ENCODE results near the gene ZNF613.
"Not testable (repeated sequence)": the region's sequence is repeated elsewhere in the genome, so short reads cannot be mapped to it uniquely, and the experiment has no call there.

ZNF613 gene

DNA sequence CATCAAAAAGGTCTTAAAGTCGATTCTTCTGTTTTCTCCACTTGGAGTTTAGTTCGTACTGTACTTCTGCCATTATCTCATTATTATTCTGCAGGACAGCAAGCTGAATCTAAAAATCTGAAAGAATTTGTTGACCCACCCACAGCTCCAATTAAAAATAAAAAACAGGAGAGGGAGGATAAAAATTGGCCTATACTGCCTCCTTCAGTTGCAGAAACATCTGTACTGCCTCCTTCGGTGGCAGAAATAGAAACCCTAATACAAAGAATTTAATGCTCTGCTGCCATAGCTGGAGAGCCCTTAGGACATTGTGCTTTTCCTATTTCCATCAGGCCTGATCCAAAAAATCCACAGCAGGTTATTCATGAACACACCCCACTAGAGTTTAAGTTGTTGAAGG is 49.6 kb downstream of the ZNF613 start:
- DNase-seq (ENCODE audit: low spot score) = no peak
- TF ChIP-seq, protein P1, sequence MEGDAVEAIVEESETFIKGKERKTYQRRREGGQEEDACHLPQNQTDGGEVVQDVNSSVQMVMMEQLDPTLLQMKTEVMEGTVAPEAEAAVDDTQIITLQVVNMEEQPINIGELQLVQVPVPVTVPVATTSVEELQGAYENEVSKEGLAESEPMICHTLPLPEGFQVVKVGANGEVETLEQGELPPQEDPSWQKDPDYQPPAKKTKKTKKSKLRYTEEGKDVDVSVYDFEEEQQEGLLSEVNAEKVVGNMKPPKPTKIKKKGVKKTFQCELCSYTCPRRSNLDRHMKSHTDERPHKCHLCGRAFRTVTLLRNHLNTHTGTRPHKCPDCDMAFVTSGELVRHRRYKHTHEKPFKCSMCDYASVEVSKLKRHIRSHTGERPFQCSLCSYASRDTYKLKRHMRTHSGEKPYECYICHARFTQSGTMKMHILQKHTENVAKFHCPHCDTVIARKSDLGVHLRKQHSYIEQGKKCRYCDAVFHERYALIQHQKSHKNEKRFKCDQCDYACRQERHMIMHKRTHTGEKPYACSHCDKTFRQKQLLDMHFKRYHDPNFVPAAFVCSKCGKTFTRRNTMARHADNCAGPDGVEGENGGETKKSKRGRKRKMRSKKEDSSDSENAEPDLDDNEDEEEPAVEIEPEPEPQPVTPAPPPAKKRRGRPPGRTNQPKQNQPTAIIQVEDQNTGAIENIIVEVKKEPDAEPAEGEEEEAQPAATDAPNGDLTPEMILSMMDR (IDR thresholded peaks at IDR 0.05; ENCODE audit: extremely low read depth, missing control alignments) = no peak

DNA sequence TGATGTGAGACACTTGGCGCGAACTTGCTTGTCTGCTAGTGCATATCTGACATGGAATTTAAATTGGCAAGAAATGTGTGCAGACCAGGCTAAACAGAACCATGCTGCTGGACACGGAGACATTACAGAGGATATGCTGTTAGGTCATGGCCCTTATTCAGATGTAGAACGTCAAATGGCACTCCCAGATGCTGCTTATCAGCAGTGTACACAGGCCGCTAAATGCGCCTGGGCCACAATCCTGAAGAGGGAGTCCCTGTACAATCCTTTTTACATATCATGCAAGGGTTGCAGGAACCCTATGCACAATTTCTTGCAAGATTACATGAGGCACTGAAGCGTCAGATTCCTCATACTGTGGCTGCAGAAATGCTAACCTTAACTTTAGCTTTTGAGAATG is 50.1 kb downstream of the ZNF613 start:
- TF ChIP-seq, protein P1 (IDR thresholded peaks at IDR 0.05; ENCODE audit: extremely low read depth, missing control alignments) = no peak
- DNase-seq (ENCODE audit: low spot score) = no peak

DNA sequence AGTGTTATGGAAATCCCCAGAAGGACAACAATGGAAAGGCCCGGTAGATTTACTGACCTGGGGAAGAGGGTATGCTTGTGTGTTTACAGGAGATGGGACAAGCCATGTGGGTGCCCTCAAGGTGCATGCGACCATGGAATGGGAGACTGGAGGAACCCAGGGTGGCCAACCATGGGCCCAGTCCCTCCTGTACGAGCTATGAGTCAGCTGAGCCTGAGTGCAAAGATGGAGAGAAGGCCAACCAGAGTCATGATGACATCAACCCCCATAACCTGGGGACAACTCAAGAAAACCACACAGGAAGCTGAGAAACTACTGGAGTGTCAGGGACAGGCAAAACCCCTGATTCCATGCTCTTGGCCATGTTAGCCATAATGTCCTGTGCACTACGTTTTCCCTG is 51.6 kb downstream of the ZNF613 start:
- no peak for DNase-seq (ENCODE audit: low spot score)
- TF ChIP-seq, protein P1 (IDR thresholded peaks at IDR 0.05; ENCODE audit: extremely low read depth, missing control alignments) = no peak

DNA sequence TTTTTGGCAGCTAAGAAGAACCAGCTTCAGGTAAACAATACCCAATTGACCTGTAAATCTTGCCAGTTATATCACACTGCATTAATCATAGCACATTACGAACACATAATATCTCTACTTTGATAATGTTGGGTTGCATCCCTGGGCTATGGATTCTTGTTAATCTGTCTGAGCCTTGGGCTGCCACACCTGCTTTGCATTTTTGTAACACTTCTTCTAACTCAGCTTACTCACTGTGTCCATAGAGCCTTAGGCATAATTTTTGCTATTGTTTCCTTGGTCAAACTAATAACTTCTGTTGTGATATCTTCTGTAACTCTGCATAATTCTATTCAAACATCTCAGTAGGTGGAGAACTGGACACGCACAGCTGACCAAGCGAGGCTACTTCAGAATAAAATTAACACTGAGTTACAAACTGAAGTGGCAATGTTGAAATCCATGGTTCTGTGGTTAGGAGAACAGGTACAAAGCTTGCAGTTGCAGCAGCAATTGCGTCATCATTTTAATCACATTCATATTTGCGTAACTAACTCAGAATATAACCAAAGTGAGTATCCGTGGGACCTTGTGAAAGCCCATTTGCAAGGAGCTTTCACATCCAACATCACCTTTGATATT is 53.0 kb downstream of the ZNF613 start:
- no peak for DNase-seq (ENCODE audit: low spot score)
- TF ChIP-seq, protein P1 (IDR thresholded peaks at IDR 0.05; ENCODE audit: extremely low read depth, missing control alignments) = no peak

DNA sequence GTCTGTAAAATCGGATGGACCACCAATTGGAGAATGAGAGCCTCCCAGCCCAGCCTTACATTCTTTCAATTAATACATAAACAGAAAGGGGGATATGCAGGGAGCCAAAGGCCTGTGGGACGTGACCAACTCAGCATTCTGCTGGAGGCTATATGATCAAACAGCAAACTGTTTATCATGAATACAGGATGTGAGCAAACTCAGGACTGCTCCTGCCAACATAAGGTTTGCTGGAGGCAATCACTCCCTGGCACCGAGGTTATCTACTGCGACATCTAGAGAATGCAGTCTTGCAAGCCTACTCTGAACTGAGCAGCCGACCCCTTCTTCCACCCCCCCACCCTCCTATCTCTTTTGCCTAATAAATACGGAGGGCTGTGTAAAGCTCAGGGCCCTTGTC is 53.7 kb downstream of the ZNF613 start:
- DNase-seq (ENCODE audit: low spot score) = not testable (repeated sequence)

DNA sequence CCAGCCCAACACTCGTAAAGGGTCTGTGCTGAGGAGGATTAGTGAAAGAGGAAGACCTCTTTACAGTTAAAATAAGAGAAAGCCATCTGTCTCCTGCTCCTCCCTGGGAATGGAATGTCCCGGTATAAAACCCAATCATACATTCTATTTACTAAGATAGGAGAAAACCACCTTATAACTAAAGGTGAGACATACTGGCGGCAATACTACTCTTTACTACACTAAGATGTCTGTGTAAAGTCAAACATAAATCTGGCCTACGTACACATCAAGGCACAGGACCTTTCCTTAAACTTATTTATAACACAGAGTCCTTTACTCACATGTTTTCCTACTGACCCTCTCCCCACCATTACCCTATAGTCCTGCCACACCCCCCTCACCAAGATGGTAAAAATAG is 56.1 kb downstream of the ZNF613 start:
- TF ChIP-seq, protein P1 (IDR thresholded peaks at IDR 0.05; ENCODE audit: extremely low read depth, missing control alignments) = no peak

DNA sequence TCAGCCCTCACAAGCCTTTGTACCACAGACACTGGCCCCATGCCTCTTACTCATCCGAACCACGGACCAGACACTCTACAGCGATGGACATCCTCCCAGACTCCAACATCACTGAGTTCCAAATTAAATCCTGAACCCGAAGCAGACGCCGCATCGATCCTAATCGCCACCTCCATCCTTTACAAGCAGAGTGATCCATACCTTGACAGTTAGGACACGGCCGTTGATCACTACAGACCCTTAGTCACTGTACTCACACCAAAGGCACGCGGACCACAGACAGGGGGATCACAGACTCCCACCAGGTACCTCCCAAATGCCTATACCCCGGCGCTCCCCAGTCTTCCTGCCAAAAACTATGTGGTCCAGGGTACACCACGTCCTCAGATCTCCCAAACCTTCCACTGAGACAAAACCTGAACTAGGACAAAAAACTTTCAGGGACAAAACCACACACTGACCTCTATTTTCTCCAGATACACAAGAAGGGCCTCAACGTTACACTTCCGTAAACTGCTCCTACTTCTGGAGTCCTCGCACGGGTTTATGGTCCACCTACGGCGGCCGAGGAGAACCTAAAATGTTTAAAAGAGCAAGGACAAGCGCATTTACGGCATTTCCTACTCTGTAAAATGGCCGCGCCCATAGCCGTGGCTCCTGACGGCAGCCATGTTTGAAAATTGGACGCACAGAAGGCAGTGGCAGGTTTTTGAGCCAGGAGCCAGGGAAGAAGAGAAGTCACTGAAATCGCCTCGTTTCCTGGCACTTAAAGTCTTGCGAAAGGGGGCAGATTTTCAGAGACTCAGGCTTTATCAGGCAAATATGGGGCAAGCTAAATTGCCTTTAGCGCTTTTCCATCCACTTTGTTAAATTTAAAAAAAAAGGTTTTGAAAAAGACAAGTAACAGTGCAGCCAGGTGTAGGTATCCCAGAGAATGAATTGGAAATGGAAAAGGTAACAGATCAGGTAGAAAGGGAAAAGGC is 59.3 kb downstream of the ZNF613 start, which contains the start of gene ZNF350:
Gene ZNF350 (minus strand): TSS at position 532 of the 983 bp plus-strand sequence. CDS start 12,480 bp downstream, outside the sequence.
- DNase-seq (ENCODE audit: low spot score) = peak; percentile 78
- TF ChIP-seq, protein P1 (IDR thresholded peaks at IDR 0.05; ENCODE audit: extremely low read depth, missing control alignments) = no peak

More for the DNA sequence above, 56.1 kb downstream of the ZNF613 start:
- DNase-seq (ENCODE audit: low spot score) = no peak

Measured in GM20000 (cell line).